HL-60 (cell line): Measurements from ENCODE around the gene BCDIN3D.

Experiments used
- DNase-seq, 2 experiments: peaks; one replicate each; pipeline ENCODE4 v3.0.0-alpha.2; 2010 to 2020; ENCODE audit warnings: low read depth in 1 of 2, low spot score in 1 of 2
- H3K27ac ChIP-seq: fragments of 250-450 bp; sonication (Bioruptor Pico); replicated peaks from 2 replicates; pipeline ENCODE4 v1.5.1; 2020; ENCODE audit warnings: mild to moderate bottlenecking, moderate library complexity
- H3K27me3 ChIP-seq: fragments of 250-450 bp; sonication (Bioruptor Pico); 2 replicates; pipeline ENCODE4 v1.5.1; 2021; ENCODE audit warnings: mild to moderate bottlenecking, moderate library complexity; ENCODE audit not compliant: insufficient read depth, poor library complexity, severe bottlenecking
- H3K4me3 ChIP-seq: replicated peaks from 2 replicates; pipeline ENCODE4 v1.5.1; 2011; ENCODE audit warnings: mild to moderate bottlenecking, control low read depth, low read length; ENCODE audit not compliant: insufficient read depth
- CTCF ChIP-seq: IDR thresholded peaks from one replicate; pipeline ENCODE4 v1.5.1; 2011; ENCODE audit warnings: low read length, control low read depth, inconsistent platforms; ENCODE audit not compliant: insufficient read depth
- GABPA ChIP-seq: IDR thresholded peaks from 2 replicates; pipeline ENCODE4 v1.6.1; 2012; ENCODE audit warnings: low read depth
- POLR2AphosphoS5 ChIP-seq: IDR thresholded peaks from 2 replicates; pipeline ENCODE4 v1.6.1; 2012; ENCODE audit warnings: low read depth
- SPI1 ChIP-seq: IDR thresholded peaks from 2 replicates; pipeline ENCODE4 v1.6.1; 2012; ENCODE audit warnings: low read depth, mild to moderate bottlenecking, borderline replicate concordance
- TF ChIP-seq, protein P1 (sequence below): IDR thresholded peaks from 2 replicates; pipeline ENCODE4 v1.6.1; 2012; ENCODE audit warnings: low read depth; ENCODE audit not compliant: insufficient replicate concordance

The BCDIN3D gene

GRCh38 chr12:49869816-49870500 lies 27.1 kb upstream of the BCDIN3D start:
- H3K27ac ChIP-seq = no peak overlapping the region

GRCh38 chr12:49868952-49869815 lies 26.3 kb upstream of the BCDIN3D start:
- no peaks in the 10 kb centered on the region for H3K27me3 ChIP-seq
- H3K27ac ChIP-seq = no peak overlapping the region
- no peak for TF ChIP-seq SPI1
- TF ChIP-seq, protein P1, sequence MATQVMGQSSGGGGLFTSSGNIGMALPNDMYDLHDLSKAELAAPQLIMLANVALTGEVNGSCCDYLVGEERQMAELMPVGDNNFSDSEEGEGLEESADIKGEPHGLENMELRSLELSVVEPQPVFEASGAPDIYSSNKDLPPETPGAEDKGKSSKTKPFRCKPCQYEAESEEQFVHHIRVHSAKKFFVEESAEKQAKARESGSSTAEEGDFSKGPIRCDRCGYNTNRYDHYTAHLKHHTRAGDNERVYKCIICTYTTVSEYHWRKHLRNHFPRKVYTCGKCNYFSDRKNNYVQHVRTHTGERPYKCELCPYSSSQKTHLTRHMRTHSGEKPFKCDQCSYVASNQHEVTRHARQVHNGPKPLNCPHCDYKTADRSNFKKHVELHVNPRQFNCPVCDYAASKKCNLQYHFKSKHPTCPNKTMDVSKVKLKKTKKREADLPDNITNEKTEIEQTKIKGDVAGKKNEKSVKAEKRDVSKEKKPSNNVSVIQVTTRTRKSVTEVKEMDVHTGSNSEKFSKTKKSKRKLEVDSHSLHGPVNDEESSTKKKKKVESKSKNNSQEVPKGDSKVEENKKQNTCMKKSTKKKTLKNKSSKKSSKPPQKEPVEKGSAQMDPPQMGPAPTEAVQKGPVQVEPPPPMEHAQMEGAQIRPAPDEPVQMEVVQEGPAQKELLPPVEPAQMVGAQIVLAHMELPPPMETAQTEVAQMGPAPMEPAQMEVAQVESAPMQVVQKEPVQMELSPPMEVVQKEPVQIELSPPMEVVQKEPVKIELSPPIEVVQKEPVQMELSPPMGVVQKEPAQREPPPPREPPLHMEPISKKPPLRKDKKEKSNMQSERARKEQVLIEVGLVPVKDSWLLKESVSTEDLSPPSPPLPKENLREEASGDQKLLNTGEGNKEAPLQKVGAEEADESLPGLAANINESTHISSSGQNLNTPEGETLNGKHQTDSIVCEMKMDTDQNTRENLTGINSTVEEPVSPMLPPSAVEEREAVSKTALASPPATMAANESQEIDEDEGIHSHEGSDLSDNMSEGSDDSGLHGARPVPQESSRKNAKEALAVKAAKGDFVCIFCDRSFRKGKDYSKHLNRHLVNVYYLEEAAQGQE = no peak
- TF ChIP-seq GABPA = no peak
- no peak for TF ChIP-seq CTCF
- peak; percentile 91 for TF ChIP-seq POLR2AphosphoS5
- no peak overlapping the region for H3K4me3 ChIP-seq
- peak in 1 of 2 experiments; percentile 58 for DNase-seq

More at GRCh38 chr12:49869816-49870500, 27.1 kb upstream of the BCDIN3D start:
- H3K4me3 ChIP-seq = no peak overlapping the region
- H3K27me3 ChIP-seq = no peaks in the 10 kb centered on the region
- DNase-seq = no peak
- TF ChIP-seq CTCF (no peak), SPI1 (no peak), POLR2AphosphoS5 (no peak), GABPA (no peak)
- TF ChIP-seq, protein P1 = no peak

- TF ChIP-seq, protein P1 = no peak
- TF ChIP-seq POLR2AphosphoS5 (no peak), SPI1 (no peak), CTCF (no peak), GABPA (no peak)
- no peak for DNase-seq
- H3K27ac ChIP-seq = no peak overlapping the region
- H3K27me3 ChIP-seq = peaks cover 3% of the 10 kb centered on the region
- no peak overlapping the region for H3K4me3 ChIP-seq
Observed at GRCh38 chr12:49868449-49868848, 25.5 kb upstream of the BCDIN3D start.
